GM21526 (cell line): Measurements from ENCODE around the gene TPRX1.
"Not testable (repeated sequence)": the region's sequence is repeated elsewhere in the genome, so short reads cannot be mapped to it uniquely, and the experiment has no call there.

Experiments used
- ATAC-seq: cut with Tn5 transposase; IDR thresholded peaks from one replicate; pipeline ENCODE4 v1.9.1; 2021; ENCODE audit warnings: moderate library complexity; ENCODE audit not compliant: unreplicated experiment, low FRiP score

TPRX1 gene

DNA sequence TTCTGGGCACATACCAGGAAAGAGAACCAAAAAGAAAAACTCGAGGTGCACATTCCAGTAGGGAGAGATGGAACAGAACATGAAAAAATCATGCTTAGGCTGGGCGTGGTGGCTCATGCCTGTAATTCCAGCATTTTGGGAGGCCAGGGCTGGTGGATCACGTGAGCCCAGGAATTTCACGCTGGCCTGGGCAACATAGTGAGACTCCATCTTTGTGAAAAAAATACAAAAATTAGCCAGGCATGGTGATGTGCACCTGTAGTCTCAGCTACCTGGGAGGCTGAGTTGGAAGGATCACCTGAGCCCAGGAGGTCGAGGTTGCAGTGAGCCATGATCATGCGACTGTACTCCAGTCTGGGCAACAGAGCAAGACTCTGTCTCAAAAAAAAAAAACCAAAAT lies 33.1 kb downstream of the TPRX1 start:
- not testable (repeated sequence) for ATAC-seq

DNA sequence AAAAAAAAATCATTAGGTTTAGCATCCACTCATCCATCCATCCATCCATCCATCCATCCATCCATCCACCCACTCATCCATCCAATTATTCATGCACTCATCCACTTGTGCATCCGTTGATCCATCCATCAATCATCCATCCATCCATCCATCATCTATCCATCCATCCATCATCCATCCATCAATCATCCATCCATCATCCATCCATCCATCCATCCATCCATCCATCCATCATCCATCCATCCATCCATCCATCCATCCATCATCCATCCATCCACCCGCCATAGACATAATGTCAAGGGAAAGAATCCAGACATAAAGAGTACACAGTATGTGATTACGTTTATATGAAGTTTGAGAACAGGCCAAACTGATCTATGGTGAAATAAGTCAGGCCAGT lies 34.8 kb downstream of the TPRX1 start:
- no peak for ATAC-seq

- no peak for ATAC-seq
Observed at GRCh38 chr19:47768604-47769003, 35.7 kb downstream of the TPRX1 start.

- ATAC-seq = no peak
Observed at GRCh38 chr19:47767349-47767748, 37.0 kb downstream of the TPRX1 start.

DNA sequence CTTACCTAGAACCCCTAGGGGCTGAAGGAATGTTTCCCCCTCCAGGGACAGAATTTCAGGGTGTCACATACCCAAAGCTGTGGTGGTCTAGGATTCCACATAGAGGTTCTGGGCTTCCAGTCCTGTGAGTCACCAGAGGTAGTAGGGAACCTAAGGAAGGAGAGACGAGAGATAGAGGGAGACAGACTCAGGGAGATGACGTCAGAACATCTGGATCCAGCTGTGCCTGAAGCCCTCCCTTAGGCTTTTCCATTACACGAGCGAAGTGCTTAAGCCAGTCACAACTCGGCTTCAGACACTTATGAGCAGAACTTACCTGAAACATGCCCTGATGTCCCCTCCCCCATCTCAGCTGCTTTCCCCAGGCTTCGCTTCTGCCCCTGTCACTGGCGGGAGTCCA lies 37.7 kb downstream of the TPRX1 start:
- no peak for ATAC-seq

GRCh38 chr19:47766359-47766620 lies 38.1 kb downstream of the TPRX1 start:
- no peak for ATAC-seq

GRCh38 chr19:47765523-47766358 lies 38.6 kb downstream of the TPRX1 start:
- ATAC-seq = no peak

DNA sequence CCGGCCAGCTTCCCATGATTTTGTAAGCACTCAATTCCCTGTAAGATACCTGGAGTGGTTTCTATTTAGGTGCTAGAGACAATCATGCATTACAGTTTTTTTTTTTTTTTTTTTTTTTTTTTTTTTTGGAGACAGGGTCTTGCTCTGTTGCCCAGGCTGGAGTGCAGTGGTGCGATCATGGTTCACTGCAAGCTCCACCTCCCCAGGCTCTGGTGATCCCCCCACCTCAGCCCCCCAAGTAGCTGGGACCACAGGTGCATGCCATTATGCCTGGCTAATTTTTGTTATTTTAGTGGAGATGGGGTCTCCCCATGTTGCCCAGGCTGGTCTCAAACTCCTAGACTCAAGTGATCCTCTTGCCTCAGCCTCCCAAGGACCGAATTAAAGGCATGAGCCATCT lies 39.6 kb downstream of the TPRX1 start:
- ATAC-seq = not testable (repeated sequence)

DNA sequence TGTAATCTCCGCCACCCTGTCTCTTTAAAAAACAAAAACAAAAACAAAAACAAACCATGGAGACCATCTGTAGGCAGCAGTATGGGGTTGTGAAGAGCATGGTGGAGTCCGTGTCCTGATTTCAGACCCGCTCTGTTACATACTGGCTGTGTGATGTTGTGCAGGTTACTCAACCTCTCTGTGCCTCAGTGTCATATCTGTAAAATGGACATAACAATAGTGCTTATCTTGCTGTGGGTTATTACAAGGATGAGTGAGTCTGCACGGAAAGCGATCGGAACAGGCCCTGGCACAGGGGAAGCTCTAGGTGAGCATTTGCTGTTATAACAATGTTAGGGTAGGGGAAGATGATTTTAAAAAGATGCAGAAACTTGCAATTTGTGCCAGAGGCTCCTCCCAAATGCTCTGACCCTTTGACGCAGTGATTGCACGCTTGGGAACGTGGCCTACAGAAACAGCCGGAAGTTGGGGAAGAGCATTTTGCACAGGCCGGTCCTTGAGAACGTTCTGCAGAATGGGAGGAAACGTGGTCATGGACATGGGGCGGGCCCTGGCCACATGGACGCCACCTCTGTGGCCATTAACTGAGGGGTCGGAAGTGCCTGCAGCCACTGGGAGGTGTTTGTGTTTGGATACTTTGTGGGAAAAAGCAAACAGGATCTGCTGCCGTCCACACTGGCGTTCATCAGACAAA lies 41.6 kb downstream of the TPRX1 start:
- ATAC-seq = no peak

GRCh38 chr19:47762151-47762550 lies 42.2 kb downstream of the TPRX1 start:
- no peak for ATAC-seq

- ATAC-seq = no peak
Observed at GRCh38 chr19:47761566-47761965, 42.8 kb downstream of the TPRX1 start.

- ATAC-seq = no peak
Observed at GRCh38 chr19:47760632-47760999, 43.7 kb downstream of the TPRX1 start.

- no peak for ATAC-seq
Observed at GRCh38 chr19:47758443-47758804, 45.9 kb downstream of the TPRX1 start.

GRCh38 chr19:47757617-47758442 lies 46.5 kb downstream of the TPRX1 start:
- ATAC-seq = no peak

DNA sequence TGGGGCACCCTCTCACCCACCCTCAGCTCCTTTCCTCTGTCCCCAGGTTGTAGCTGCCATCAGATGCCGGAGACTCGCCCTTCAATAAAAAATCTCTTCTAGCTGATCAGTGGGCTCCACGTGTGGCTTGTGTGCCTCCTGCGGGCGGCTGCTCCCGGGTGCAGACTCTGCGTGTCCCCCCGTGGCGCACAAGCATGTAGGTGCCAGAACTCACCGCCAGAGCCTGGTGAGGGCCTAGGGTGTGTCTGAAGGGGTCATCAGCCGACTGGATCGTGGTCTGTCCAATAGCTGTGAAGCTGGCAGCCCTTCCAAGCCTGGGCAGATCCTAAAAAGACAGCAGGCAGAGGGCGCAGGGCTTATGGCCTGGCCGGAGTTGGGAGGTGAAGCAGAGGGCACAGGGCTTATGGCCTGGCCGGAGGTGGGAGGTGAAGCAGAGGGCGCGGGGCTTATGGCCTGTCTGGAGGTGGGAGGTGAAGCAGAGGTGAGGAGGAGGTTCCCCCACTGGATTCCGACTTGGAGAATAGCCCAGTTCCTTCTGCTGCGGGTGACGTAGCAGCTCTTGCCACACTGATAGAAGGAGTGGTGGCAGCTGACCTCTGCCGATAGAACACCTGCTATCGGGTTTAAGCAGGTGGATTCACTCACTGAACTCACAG lies 47.3 kb downstream of the TPRX1 start:
- ATAC-seq = no peak

DNA sequence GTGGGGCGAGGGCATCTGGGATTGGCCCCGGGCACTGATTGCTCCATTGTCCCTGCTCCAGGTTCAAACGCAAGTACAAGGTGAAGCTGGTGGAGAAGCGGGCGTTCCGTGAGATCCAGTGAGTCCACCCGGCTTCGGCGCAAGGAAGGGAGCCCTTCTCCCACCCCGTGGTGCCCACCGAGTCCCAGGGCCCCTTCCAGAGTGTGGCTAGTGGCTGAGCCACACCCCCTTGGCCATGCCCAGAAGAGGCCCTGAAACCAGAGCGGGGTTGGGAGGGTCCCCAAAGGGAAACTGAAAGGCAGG lies 47.8 kb downstream of the TPRX1 start:
- ATAC-seq = no peak

- no peak for ATAC-seq
Observed at GRCh38 chr19:47755762-47756626, 48.4 kb downstream of the TPRX1 start.

DNA sequence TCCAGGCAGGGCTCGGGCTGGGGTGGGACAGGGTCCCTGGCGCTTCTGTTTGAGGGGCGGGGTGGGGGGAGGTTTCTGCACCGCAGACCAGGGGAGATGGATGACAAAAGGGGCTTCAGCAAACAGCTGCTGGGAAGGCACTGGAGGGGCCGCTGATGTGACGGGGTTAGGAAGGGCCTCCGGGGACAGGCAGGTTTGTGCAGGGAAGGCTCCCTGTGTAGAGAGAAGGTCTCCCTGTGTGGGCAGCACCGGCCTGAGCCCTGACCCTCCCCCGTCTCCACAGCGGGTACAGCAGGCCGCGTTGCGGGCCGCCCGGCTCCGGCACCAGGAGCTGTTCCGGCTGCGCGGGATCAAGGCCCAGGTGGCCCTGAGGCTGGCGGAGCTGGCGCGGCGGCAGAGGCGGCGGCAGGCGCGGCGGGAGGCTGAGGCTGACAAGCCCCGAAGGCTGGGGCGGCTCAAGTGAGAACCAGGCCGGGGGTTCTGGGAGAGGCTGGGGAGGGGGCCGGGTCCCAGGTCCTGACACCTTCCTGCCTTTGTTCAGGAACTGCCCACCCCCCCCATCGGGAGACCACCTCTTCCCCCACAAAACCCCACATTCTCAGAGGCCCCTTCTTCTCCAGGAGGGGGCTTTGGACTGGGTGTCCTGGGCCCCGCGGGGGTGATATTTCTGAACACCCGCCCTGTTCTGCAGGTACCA lies 49.1 kb downstream of the TPRX1 start:
- ATAC-seq = no peak

GRCh38 chr19:47754206-47755064 lies 49.9 kb downstream of the TPRX1 start:
- no peak for ATAC-seq
